Neutrophil (primary cell): ENCODE data around the gene PIEZO2.

ENCODE experiments used
- H3K27ac ChIP-seq: fragments of 200-600 bp; sonication (generic); 2 replicates; pipeline ENCODE4 v1.5.1; 2016; ENCODE audit warnings: mild to moderate bottlenecking, moderate library complexity
- H3K27me3 ChIP-seq: fragments of 200-600 bp; sonication (generic); 2 replicates; pipeline ENCODE4 v1.6.0; 2016; ENCODE audit warnings: mild to moderate bottlenecking
- H3K36me3 ChIP-seq: fragments of 200-600 bp; sonication (generic); 2 replicates; pipeline ENCODE4 v1.5.1; 2017
- H3K4me1 ChIP-seq, 2 experiments: fragments of 200-600 bp in 1 of 2; sonication (generic) in 1 of 2; 1 replicate in 1 of 2; 2 replicates in 1 of 2; pipeline versions ENCODE4 v1.5.1 to v1.6.1; 2013 to 2016; ENCODE audit warnings: low read depth in 1 of 2, low read length in 1 of 2, mild to moderate bottlenecking in 1 of 2, moderate library complexity in 1 of 2; ENCODE audit not compliant: control insufficient read depth in 1 of 2, insufficient read depth in 1 of 2
- H3K4me3 ChIP-seq, 2 experiments: fragments of 200-600 bp in 1 of 2; sonication (generic) in 1 of 2; 1 replicate in 1 of 2; 2 replicates in 1 of 2; pipeline ENCODE4 v1.5.1; 2013 to 2016; ENCODE audit warnings: low read depth in 1 of 2, low read length in 1 of 2, mild to moderate bottlenecking in 1 of 2, moderate library complexity in 1 of 2
- H3K9me3 ChIP-seq: fragments of 200-600 bp; sonication (generic); 2 replicates; pipeline ENCODE4 v1.5.1; 2016
- CTCF ChIP-seq: fragments of 200-600 bp; sonication (generic); IDR thresholded peaks from 2 replicates; pipeline ENCODE4 v1.5.1; 2016; ENCODE audit warnings: antibody characterized with exemption

The PIEZO2 gene

GRCh38 chr18:11114653-11115052, 34.7 kb downstream of the PIEZO2 start:
- Histone ChIP-seq H3K27me3 (no peaks in the 10 kb centered on the region), H3K4me3 (no peak overlapping the region), H3K4me1 (no peaks in the 10 kb centered on the region), H3K27ac (no peak overlapping the region), H3K36me3 (no peaks in the 10 kb centered on the region), H3K9me3 (no peaks in the 10 kb centered on the region)
- TF ChIP-seq CTCF = no peak

- Histone ChIP-seq H3K4me3 (no peak overlapping the region), H3K27ac (no peak overlapping the region), H3K9me3 (no peaks in the 10 kb centered on the region), H3K27me3 (no peaks in the 10 kb centered on the region), H3K36me3 (no peaks in the 10 kb centered on the region), H3K4me1 (no peaks in the 10 kb centered on the region)
- no peak for TF ChIP-seq CTCF
Measured at GRCh38 chr18:11113937-11114336, 35.4 kb downstream of the PIEZO2 start.

GRCh38 chr18:11113046-11113548, 36.3 kb downstream of the PIEZO2 start:
- no peak for TF ChIP-seq CTCF
- H3K9me3 ChIP-seq = no peaks in the 10 kb centered on the region
- H3K27ac ChIP-seq = no peak overlapping the region
- no peaks in the 10 kb centered on the region for H3K4me1 ChIP-seq
- H3K36me3 ChIP-seq = no peaks in the 10 kb centered on the region
- H3K27me3 ChIP-seq = no peaks in the 10 kb centered on the region
- H3K4me3 ChIP-seq = no peak overlapping the region

- Histone ChIP-seq H3K9me3 (no peaks in the 10 kb centered on the region), H3K4me1 (no peaks in the 10 kb centered on the region), H3K27ac (no peak overlapping the region), H3K36me3 (no peaks in the 10 kb centered on the region), H3K4me3 (no peak overlapping the region), H3K27me3 (no peaks in the 10 kb centered on the region)
- no peak for TF ChIP-seq CTCF
Measured at GRCh38 chr18:11112286-11112685, 37.1 kb downstream of the PIEZO2 start.

- no peaks in the 10 kb centered on the region for H3K9me3 ChIP-seq
- no peak overlapping the region for H3K4me3 ChIP-seq
- H3K27ac ChIP-seq = no peak overlapping the region
- no peaks in the 10 kb centered on the region for H3K4me1 ChIP-seq
- H3K27me3 ChIP-seq = no peaks in the 10 kb centered on the region
- H3K36me3 ChIP-seq = no peaks in the 10 kb centered on the region
- TF ChIP-seq CTCF = no peak
Measured at GRCh38 chr18:11110509-11110908, 38.9 kb downstream of the PIEZO2 start.

GRCh38 chr18:11108947-11109346, 40.4 kb downstream of the PIEZO2 start:
- TF ChIP-seq CTCF = no peak
- H3K27ac ChIP-seq = no peak overlapping the region
- no peak overlapping the region for H3K4me3 ChIP-seq
- H3K36me3 ChIP-seq = no peaks in the 10 kb centered on the region
- no peaks in the 10 kb centered on the region for H3K4me1 ChIP-seq
- H3K9me3 ChIP-seq = no peaks in the 10 kb centered on the region
- H3K27me3 ChIP-seq = no peaks in the 10 kb centered on the region
